ENCODE measurements around the gene SH2B3.

The SH2B3 gene

GRCh38 chr12:111462210-111462769, 56.6 kb downstream of the SH2B3 start:
- TF ChIP-seq CTCF (IDR thresholded peaks at IDR 0.05; ENCODE audit: extremely low read depth, missing control alignments), result no peak
- DNase-seq (ENCODE audit: low spot score), result peak; percentile 15

GRCh38 chr12:111467092-111467856, 61.6 kb downstream of the SH2B3 start:
- no peak for TF ChIP-seq CTCF (IDR thresholded peaks at IDR 0.05; ENCODE audit: extremely low read depth, missing control alignments)
- no peak for DNase-seq (ENCODE audit: low spot score)

DNA sequence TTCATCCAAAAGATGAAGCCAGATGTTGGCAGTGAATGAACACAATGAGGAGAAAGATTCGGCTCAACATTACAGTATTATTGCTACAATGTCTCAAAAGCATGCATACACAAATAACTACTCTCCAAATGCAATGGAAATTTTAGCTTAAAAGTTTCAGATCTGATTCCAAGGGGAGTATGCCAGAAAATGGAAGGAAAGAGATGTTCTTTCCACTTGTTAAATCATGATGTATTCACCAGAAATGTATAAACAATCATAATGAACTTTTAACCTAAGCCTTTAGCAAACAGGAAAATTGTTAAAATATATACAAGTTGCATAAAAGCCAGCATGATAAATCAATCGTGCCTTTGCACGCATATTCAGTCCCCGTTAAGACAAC, 62.1 kb downstream of the SH2B3 start:
- no peak for TF ChIP-seq CTCF (IDR thresholded peaks at IDR 0.05; ENCODE audit: extremely low read depth, missing control alignments)
- no peak for DNase-seq (ENCODE audit: low spot score)

DNA sequence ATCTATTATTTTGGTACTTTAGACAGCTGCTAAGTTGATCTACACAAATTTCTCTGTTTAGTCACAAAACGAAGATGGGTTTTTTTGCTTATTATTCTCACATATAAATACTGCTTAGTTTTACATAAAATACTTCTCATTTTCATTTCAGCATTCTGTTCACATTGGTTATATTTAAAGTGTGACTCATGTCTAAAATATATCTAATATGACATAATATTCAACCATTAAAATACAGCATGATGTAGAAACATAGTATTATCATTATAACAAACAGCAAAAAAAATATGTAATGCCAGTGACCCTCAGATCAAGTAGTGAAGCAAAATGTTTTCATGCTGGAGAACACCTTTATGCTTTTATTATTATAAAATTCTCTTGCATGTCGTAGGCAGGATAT, 63.7 kb downstream of the SH2B3 start:
- no peak for TF ChIP-seq CTCF (IDR thresholded peaks at IDR 0.05; ENCODE audit: extremely low read depth, missing control alignments)
- DNase-seq (ENCODE audit: low spot score), result no peak

DNA sequence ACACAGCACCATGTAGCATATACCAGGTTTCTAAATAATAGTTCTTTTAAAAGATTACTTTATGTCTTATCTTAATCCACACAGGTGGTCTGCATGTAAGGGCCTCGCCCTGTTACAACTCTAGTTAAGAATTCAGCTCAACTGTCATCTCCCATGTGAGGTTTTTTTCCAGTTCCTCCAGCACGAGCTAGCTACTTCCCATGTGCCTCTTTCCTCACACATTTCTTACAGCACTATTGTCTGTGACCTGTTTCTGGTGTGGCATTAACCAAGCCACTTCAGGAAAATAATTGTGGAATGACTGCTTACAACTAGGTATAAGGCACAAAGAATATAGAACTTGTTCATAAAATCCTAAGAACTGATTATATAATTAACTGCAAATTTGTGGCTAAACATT, 65.5 kb downstream of the SH2B3 start:
- TF ChIP-seq CTCF (IDR thresholded peaks at IDR 0.05; ENCODE audit: extremely low read depth, missing control alignments), result no peak
- no peak for DNase-seq (ENCODE audit: low spot score)

DNA sequence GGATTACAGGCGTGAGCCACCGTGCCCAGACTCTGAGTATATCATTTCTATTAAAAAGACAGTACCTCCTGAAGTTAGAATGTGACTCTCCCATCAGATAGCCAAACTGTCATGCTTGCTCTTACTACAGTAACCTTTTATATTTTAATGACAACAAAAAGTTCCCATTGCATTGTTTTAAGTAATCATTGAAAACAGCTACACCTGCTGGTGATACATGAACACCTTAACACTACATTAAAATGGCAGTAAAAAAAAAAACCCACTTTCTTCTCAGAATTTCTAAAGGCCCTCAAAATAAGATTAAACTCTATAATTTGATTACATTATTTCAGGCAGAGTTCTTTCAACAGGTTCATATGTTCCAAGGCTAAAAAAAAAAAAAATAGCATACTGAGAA, 76.7 kb downstream of the SH2B3 start:
- no peak for DNase-seq (ENCODE audit: low spot score)
- no peak for TF ChIP-seq CTCF (IDR thresholded peaks at IDR 0.05; ENCODE audit: extremely low read depth, missing control alignments)

GRCh38 chr12:111488271-111488670, 82.5 kb downstream of the SH2B3 start:
- no peak for DNase-seq (ENCODE audit: low spot score)
- TF ChIP-seq CTCF (IDR thresholded peaks at IDR 0.05; ENCODE audit: extremely low read depth, missing control alignments), result no peak
